ENCODE data around the gene HLA-B.
"Not testable (repeated sequence)": the region's sequence is repeated elsewhere in the genome, so short reads cannot be mapped to it uniquely, and the experiment has no call there.

Gene HLA-B

GRCh38 chr6:31356946-31357466 is at the start of gene HLA-B:
TSS of gene HLA-B (minus strand) at chr6:31357179. CDS start at chr6:31357158, 21 bp downstream.
- DNase-seq (ENCODE audit: low read depth), result peak; percentile 23
- peak within 1 kb of the TSS; percentile 62 for H3K4me3 ChIP-seq (ENCODE audit: low read depth, low read length)

- H3K4me3 ChIP-seq (ENCODE audit: low read depth, low read length), result no peak overlapping the region
- DNase-seq (ENCODE audit: low read depth), result no peak
Observed at GRCh38 chr6:31405996-31406395, 49.0 kb upstream of the HLA-B start.

GRCh38 chr6:31404061-31404364 is 47.0 kb upstream of the HLA-B start:
- DNase-seq (ENCODE audit: low read depth), result not testable (repeated sequence)
- peak overlapping the region; percentile 77 for H3K4me3 ChIP-seq (ENCODE audit: low read depth, low read length)

DNA sequence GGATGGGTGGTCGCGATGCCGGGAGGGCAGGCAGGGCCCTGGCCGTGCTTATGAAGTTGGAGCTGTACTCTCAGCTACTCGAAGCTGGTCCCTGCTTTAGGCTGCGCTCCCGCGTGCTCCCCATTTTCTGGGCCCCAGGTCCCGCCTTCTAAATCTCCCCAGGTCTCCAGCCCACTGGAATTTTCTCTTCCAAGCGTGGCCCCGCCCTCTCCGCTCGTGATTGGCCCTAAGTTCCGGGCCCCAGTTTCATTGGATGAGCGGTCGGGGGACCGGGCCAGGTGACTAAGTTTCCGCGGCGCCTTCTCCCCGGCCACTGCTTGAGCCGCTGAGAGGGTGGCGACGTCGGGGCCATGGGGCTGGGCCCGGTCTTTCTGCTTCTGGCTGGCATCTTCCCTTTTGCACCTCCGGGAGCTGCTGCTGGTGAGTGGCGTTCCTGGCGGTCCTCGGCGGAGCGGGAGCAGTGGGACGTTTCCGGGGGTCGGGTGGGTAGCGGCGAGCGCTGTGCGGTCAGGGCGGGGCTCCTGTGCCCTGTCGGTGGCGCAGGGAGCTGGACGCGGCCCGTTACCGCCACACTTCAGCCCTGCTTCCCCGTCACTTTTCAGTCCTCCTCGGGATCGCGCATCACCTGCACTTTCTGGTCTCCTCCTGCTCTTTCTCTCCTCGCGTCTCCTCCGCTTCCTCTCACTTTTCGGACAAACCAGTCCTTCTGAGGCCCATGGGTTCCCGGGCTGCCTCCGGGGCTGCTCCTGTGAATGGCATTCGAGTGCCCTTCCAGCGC is 46.5 kb upstream of the HLA-B start, which contains the start of gene MICA:
MICA (plus strand) TSS at position 313 of the 778 bp plus-strand sequence; CDS start at position 351, 38 bp downstream.
- peak within 1 kb of the TSS; percentile 77 for H3K4me3 ChIP-seq (ENCODE audit: low read depth, low read length)
- peak; percentile 58 for DNase-seq (ENCODE audit: low read depth)

- DNase-seq (ENCODE audit: low read depth), result no peak
- peak overlapping the region; percentile 77 for H3K4me3 ChIP-seq (ENCODE audit: low read depth, low read length)
Observed at GRCh38 chr6:31402324-31403282, 45.6 kb upstream of the HLA-B start.

- H3K4me3 ChIP-seq (ENCODE audit: low read depth, low read length), result peak overlapping the region; percentile 81
- DNase-seq (ENCODE audit: low read depth), result peak; percentile 44
Observed at GRCh38 chr6:31401403-31401802, 44.4 kb upstream of the HLA-B start.

DNA sequence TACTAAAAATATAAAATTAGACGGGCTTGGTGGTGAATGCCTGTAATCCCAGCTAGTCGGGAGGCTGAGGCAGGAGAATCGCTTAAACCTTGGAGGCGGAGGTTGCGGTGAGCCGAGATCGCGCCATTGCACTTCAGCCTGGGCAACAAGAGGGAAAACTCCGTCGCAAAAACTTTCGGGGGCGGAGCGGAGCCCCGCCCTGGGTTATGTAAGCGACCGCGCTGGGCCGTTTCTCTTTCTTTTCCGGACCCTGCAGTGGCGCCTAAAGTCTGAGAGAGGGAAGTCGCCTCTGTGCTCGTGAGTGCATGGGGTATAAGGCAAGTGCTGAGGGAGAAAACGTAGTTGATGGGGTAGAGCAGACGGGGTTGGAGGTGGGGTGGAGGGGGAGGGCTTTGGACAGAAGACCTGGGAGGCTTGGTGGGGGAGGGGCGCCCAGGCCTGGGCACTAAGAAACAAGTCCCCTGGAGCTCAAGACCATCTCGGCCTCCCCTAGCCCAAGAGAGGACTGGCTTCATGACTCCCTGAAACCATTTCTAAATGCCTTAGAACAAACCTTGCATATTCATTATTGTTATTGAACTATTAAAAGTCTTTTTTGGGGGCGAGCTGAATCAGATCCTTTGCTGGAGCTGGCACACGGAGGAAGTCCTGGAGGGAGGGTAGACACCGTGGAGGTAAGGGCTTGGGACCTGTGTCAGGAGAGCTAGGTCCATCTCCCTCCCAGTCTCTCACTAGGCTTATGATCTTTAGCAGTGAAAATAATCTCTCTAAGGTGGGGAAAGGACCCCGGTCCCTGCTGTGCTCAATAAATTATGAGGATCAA is 43.7 kb upstream of the HLA-B start:
- H3K4me3 ChIP-seq (ENCODE audit: low read depth, low read length), result peak overlapping the region; percentile 81
- no peak for DNase-seq (ENCODE audit: low read depth)

DNA sequence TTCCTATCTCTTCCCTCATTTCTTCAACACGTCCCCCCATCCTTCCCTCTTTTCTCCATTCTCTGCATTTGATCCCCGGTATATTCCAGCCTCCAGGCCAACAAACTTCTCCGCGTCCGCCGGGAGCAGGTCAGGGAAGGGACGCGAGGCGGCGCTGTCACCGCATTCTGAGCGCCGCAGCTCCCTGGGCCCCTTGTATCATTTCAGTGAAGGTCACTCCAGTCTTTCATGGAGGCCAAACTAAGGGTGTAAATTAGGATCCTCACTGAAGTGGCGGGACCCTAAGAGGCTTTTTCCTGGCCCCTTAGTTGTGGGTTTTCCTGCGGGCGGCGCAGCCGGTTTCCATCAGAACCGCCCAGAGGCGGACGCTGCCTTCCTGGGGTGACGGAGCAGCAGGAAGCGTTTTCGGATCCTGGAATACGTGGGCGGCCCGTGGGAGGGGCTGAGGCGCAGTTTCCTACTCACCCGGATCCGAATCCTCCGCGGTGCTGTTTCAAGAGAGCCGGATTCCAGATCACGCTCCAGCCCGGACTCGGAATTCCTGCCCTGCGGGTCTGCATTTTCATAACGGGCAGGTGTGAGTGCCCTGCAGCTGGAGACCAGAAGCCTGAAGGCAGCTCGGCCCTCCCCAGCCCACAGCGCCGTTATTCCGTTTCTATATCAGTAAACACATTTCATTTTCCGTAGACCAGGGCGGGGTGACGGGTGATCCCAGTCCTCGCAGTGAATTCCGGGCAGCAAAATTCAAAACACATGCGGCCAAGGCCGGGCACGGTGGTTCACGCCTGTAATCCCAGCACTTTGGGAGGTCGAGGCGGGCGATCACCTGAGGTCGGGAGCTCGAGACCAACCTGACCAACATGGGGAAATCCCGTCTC is 42.8 kb upstream of the HLA-B start:
- H3K4me3 ChIP-seq (ENCODE audit: low read depth, low read length), result peak overlapping the region; percentile 81
- peak; percentile 69 for DNase-seq (ENCODE audit: low read depth)

- H3K4me3 ChIP-seq (ENCODE audit: low read depth, low read length), result no peak overlapping the region
- DNase-seq (ENCODE audit: low read depth), result no peak
Observed at GRCh38 chr6:31397901-31398525, 41.0 kb upstream of the HLA-B start.

DNA sequence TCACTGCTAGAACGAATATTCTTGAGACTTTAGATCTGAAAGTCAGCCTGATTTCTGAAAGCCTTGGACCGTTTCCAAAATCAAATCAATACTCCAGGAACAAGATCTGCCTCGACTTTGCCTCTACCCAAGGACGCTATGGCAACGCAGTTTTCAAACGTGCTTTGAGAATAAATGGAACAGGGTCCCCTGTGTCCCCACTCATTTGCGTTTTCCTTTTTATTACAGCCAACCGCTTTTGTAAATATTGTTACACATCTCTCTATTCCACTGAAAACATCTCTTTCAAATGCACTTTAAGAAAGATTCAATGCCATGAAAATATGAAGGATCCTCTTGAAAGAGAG is 40.1 kb upstream of the HLA-B start:
- not testable (repeated sequence) for H3K4me3 ChIP-seq (ENCODE audit: low read depth, low read length)

DNA sequence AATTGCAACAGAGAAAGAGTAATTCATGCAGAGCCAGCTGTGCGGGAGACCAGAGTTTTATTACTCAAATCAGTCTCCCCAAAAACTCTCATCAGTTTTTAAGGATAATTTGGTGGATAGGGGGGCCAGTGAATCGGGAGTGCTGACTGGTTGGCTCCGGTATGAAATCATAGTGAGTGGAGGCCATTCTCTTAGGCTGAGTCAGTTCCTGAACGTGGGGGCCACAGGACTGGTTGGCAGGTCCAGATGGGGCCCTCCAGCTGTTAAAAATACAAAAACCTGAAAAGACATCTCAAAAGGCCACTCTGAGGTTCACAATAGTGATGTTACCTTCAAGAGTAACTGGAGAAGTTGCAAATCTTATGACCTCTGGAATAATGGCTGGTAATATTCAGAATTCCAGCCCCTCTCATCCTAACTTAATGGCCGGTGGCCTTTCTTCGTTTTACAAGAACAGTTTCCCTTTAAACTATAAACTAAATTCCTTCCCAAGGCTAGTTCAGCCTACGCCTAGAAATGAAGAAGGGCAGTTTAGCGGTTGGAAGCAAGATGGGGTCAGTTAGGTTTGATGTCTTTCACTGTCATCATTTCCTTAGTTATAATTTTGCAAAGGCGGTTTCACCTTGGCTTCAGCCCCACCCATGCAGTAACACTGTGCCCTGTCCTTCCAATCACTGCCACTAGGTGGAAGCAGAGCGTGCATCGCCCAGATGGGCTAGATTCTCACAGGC is 39.6 kb upstream of the HLA-B start:
- H3K4me3 ChIP-seq (ENCODE audit: low read depth, low read length), result no peak overlapping the region
- no peak for DNase-seq (ENCODE audit: low read depth)

More for the DNA sequence above, 40.1 kb upstream of the HLA-B start:
- not testable (repeated sequence) for DNase-seq (ENCODE audit: low read depth)

DNA sequence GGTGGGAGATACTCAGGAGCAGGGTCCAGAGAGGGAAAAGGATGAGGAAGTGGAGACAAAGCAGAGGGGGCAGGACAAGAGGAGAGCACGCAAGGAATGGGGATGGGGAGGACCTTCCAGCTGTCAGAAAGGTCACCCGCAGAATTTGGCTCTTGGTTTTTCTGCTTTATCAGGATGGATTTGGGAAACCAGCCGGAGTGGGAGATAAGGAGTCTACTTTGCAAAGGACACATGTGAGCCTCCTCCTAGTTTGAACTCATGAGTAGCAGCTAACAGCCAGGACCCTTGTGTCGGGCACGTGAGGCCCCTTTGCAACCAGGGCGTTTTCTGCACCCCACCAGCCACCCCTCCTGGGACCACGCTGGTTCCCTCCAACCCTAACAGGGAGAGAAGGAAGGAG is 38.9 kb upstream of the HLA-B start:
- DNase-seq (ENCODE audit: low read depth), result no peak
- H3K4me3 ChIP-seq (ENCODE audit: low read depth, low read length), result no peak overlapping the region

DNA sequence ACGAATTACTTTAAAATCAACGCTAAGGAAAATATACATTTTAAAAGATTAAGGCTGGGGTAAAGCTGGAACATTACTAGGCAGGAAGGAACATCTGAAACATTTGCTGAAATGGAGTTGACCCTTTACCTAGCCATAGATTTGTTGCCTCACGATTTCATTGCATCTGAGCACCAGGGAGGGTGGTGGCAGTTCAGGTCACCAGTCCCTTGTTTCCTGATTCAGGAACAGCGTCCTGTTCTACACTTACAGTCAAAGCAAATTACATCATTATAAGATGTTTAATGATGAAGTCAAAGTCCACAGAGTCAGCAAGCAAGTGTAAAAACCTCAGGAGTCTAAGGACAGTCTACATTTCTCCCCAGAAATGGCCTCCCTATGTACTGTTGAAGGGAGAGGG is 37.4 kb upstream of the HLA-B start:
- DNase-seq (ENCODE audit: low read depth), result no peak
- H3K4me3 ChIP-seq (ENCODE audit: low read depth, low read length), result no peak overlapping the region

GRCh38 chr6:31393932-31394331 is 37.0 kb upstream of the HLA-B start:
- H3K4me3 ChIP-seq (ENCODE audit: low read depth, low read length), result no peak overlapping the region
- no peak for DNase-seq (ENCODE audit: low read depth)

DNA sequence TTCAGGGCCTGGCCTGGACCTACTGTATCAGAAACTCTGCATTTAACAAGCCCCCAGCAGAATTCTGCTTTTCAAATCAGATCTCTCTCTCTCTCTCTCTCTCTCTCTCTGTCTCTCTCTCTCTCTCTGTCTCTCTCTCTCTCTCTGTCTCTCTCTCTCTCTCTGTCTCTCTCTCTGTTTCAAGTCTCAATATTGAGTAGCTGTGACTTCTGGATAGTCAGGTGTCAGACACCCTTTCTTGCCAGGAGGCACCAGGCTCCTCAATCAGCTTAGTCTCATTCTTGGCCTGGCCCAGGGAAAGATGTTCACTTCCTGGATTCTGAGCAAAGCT is 32.8 kb upstream of the HLA-B start:
- not testable (repeated sequence) for DNase-seq (ENCODE audit: low read depth); H3K4me3 ChIP-seq (ENCODE audit: low read depth, low read length)

GRCh38 chr6:31388916-31389801 is 32.2 kb upstream of the HLA-B start:
- H3K4me3 ChIP-seq (ENCODE audit: low read depth, low read length); DNase-seq (ENCODE audit: low read depth): not testable (repeated sequence)

DNA sequence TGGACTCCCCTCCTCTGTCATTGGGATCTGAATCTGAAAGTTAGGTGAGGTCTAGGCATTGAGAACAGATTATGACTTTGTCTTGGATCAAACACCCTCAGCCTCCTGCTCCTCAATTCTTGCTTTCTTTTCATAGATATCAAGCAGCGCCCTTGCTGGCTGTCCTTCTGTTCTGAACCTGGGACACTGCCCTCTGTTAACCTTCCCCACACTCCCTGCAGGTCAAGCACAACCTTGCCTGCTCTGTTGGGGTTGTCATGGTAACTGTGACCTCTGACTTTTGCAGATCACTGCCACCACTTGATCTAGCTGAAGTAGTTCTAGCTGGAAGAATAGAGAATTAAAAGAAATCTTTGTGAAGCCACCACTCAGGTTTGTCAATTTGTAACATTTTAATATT is 30.0 kb upstream of the HLA-B start:
- no peak for DNase-seq (ENCODE audit: low read depth)
- H3K4me3 ChIP-seq (ENCODE audit: low read depth, low read length), result no peak overlapping the region
